Stimulated activated CD8-positive, alpha-beta memory T cell treated with anti-CD3 and anti-CD28 coated beads, Interleukin-15, amount 100 ng/mL, for 4 hours (primary cell): ENCODE measurements around the gene PIGW.

Experiments
- DNase-seq, 2 donors: peaks; one replicate each; pipeline ENCODE4 v3.0.0-alpha.2; 2020; ENCODE audit warnings: low read depth in 2 of 2

The PIGW gene

GRCh38 chr17:36545465-36546417 is 11.0 kb downstream of the PIGW start:
- peak; percentile 92 for DNase-seq

GRCh38 chr17:36546418-36547093 is 11.8 kb downstream of the PIGW start:
- DNase-seq, result no peak

DNA sequence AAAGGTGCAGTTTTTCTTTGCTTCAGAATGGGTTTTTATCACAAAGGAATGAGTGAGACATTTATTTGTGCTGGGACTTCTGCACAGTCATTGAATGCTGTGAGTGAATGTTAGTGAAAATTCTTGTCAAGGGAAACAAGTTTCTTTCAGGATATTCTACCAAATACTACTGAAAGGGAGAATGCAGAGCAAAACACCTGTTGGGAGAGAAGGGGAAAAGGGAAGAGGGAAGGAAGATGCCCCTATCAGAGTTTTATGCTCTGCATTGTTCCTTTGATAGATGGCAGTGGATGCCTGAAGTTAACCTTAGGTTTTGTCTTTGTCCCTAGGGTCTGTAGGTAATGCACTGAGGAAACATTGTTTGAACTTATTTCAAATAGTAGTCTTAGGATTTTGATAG is 13.0 kb downstream of the PIGW start:
- no peak for DNase-seq

- DNase-seq, result no peak
These were observed 16.0 kb downstream of the PIGW start for GRCh38 chr17:36550491-36551417.

GRCh38 chr17:36553459-36553858 is 18.7 kb downstream of the PIGW start:
- no peak for DNase-seq

GRCh38 chr17:36566081-36566480 is 31.3 kb downstream of the PIGW start:
- no peak for DNase-seq

GRCh38 chr17:36575028-36575427 is 40.2 kb downstream of the PIGW start:
- DNase-seq, result no peak

- no peak for DNase-seq
These were observed 42.0 kb downstream of the PIGW start for GRCh38 chr17:36576793-36577192.

GRCh38 chr17:36578671-36579070 is 43.9 kb downstream of the PIGW start:
- DNase-seq, result no peak

DNA sequence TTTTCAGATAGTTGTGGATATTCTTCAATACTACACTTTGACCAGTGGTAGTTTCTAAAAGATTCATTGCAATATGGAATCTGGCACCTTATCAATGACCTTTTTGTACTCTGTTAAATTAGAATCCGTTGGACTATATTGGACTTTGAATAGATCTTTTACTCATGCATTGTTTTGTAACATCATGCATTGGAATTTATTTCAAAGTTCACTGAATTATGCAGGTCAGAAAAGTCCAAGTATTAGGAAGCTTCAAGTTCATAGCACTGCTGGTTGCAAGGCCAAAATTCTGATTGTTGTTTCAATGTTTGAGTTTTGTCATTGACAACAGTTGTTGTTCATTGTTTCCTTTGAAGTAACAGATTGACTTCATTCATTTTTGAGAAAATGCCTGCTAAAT is 49.0 kb downstream of the PIGW start:
- DNase-seq, result no peak

DNA sequence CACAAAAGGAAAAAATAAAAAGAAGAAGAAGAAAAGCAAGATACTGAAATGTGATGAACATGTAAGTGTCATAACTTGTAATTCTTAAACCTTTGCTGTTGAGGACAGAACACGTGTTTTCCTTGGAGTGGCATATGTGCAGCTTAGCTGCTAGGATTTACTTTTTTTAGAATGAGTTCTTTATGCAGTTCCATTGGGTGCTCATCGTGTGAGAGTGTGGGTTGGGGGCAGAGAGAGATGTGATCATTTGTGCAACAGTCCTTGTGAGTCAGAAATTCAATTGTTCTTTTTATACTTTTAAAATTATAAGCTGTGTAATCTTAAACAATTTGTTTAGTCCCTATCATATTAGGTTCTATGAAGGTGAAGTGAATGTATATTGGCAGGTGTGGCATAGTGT is 51.4 kb downstream of the PIGW start:
- no peak for DNase-seq
